ENCODE measurements around the gene FBLIM1.

Gene FBLIM1

GRCh38 chr1:15747378-15747777 is 11.2 kb upstream of the FBLIM1 start:
- in situ Hi-C loops (cut with MboI; ENCODE audit: low sequenced_read_pairs): no loop called here

GRCh38 chr1:15748264-15748663 is 10.3 kb upstream of the FBLIM1 start:
- in situ Hi-C loops (cut with MboI; ENCODE audit: low sequenced_read_pairs): no loop called here

DNA sequence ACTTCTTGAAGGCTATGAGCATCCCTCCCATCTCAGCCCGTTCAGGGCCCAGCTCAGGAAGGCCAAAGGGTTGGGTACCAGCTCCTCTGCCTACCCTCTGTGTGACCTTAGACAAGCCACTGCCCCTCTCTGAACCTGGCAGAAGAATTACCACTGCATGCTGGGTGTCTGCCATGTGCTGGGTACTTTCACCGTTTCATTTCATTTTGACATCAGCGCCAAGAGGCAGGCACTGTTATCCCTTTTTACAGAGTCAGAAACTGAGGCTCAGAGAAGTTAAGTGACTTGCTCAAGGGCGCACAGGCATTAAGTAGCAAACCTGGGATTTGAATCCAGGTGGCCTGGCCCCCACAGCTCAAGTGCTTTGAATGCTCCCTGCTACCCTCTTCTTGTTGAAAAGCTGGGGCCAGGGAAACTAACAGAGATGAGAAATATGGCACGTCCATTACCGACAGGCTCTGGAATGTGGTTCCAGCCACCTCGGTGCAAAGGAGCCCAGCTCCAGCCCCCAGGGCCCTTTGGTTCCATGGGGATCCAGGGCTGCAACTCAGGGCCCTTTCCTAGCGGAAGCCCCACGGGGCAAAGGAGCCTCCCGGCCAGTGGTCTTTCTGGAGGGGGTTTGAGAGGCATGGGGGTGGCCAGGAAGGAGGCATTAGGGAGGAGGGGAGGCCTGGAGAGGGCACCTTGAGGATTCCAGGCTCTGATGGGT is 9.8 kb upstream of the FBLIM1 start:
- in situ Hi-C loops (cut with MboI; ENCODE audit: low sequenced_read_pairs): no loop called here

- in situ Hi-C loops (cut with MboI; ENCODE audit: low sequenced_read_pairs): no loop called here
These were observed 8.9 kb upstream of the FBLIM1 start for GRCh38 chr1:15749399-15750291.

DNA sequence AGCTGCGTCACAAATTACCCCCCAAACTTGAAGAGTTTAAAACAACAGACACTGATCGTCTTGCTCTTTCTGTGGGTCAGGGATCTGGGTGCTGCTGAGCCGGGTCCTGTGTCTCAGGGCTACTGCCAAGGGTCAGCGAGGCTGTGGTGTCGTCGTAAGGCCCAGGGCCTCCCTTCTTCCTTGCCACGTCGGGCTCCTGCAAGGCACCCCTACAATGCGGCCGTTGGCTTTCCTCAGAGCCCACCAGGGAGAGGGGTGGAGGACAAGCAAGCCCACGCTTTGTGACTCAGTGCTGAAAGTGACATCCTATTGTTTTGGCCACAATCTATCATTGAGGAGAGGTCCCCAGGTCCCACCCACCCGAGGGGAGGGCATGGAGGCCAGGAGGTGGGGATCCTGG is 7.7 kb upstream of the FBLIM1 start:
- in situ Hi-C loops (cut with MboI; ENCODE audit: low sequenced_read_pairs): no loop called here

GRCh38 chr1:15751717-15752116 is 6.9 kb upstream of the FBLIM1 start:
- in situ Hi-C loops (cut with MboI; ENCODE audit: low sequenced_read_pairs): no loop called here

DNA sequence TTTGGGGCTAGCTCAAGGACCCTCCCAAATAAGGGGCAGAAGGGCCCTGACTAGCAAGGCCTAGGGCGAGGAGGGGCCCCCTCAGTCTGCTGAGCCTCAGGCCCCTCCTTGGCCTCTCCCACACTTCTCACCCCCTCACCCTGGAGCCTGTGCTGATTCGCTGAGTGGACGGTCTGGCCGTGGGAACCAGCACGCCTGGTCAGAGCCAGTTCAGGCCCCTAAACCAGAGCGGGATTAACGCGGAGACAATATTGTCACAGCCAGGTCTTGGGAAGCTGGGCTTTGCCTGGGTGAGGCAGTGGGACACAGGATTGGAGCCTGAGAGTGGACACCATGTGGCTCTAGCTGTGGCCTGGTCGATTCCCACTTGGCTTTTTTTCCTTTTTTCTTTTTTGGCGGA is 4.8 kb upstream of the FBLIM1 start:
- in situ Hi-C loops (cut with MboI; ENCODE audit: low sequenced_read_pairs): no loop called here

- in situ Hi-C loops (cut with MboI; ENCODE audit: low sequenced_read_pairs): no loop called here
These were observed 3.5 kb upstream of the FBLIM1 start for GRCh38 chr1:15755021-15755645.

DNA sequence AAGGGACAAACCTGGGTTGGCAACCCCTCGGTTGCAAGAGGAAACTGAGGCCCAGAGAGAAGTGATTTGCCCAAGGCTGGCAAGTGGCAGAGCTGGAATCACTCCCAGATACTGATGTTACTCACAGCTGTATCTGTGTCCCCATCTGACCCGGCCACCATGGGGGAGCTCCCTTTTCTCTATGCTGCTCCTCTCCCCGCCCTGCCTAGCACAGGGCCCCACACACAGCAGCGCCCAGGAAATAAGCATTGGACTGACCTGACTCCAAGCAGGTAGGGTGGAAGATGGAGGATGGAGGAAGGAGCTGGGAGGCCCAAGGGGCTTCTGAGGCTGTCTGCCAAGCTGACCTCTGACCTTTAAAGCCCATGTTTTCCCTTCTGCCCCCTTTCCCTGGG is 3.0 kb upstream of the FBLIM1 start:
- in situ Hi-C loops (cut with MboI; ENCODE audit: low sequenced_read_pairs): no loop called here

GRCh38 chr1:15756143-15757015 is 2.2 kb upstream of the FBLIM1 start:
- in situ Hi-C loops (cut with MboI; ENCODE audit: low sequenced_read_pairs): no loop called here

DNA sequence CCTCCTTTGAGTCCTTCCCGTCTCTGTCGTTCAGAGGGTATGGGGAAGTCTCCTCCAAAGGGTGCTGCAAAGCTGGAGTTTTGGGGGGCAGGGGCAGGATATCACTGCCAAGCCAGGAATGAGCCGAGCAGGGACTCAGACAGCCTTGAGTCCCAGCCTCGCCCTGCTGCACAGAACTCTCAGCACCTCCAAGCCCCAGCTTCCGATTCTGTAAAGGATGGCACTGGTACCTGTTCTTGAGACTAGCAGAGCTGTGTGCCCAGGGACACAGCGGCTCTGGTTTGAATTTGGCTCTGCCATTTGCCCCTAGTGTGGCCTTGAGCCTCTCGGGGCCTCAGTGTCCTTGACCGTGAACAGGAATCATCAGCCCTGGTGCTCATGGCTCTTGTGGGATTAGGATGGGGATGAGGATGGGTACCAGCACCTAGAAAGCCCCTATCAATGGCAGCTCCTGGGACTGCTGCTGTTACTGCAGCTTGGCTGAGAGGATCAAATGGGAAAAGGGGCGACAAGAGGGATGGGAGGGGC is 1.5 kb upstream of the FBLIM1 start:
- in situ Hi-C loops (cut with MboI; ENCODE audit: low sequenced_read_pairs): no loop called here

DNA sequence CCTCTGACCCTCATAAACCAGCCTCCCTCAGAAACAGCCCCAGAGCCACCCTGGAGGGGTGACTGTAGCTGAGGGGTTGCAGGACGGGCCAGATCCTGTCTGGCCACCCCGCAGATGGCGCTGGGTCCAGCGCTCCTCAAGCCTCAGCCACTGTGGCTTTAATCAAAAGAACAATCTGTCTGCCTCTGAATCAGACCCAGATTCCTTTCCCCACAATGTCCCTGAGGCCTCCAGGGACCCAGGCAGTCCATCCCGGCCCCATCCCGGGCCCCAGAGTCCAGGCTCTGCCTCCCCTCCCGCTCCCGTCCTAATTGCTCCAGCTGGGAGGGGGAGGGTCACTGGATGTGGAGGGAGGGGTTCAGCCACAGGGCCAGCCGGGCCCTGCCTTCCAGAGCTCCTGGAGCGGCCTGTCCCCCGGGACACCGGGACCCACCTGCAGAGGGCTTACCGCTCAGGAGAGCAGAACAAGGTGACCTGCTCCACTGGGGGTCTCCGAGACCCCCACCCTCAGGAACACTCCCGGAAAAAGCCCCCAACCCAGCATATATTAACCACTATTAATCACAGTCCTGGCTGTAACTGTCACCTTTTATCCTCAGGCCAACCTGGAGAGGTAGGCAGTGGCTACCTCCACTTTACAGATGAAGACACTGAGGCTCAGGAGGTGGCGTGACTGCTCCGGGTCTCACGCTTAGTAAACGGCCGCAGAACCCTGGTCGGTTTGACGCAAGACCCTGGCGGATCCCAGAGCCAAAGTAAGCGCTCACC is 836 bp upstream of the FBLIM1 start:
- in situ Hi-C loops (cut with MboI; ENCODE audit: low sequenced_read_pairs): no loop called here

DNA sequence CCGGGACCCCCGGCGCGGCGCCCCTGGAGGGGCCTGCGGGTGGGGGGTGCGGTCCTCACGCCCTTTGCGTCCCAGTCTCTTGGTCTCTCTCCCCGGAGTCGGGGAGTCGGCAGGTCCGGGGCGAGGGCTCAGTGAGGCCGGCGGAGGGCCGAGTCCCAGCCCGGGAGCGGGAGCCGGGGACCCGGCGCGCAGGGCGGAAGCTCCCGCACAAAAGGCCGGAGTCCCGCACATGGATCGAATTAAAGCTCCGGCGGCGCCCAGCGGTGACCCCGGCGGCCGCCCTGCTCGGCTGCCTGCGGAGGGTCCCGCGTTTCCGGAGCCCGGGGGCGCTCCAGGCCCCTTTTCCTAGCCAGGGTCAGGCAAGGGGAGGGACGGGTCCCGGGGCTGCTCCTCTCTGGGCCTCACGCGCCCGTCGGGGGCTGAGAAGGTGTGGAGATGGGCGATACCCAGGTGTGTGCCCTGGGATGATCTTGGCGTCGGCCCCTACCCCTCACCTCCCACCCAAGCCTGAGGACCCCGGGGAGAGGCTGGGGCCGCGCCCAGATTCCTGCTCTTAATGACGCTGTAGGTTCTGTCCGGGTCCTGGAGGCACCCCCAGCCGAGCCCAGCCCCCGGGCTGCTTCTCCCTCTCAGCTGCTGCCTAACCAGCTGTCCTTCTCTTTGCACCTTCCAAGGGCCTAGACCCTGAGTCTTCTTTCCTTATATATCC is 512 bp downstream of the FBLIM1 start:
- in situ Hi-C loops (cut with MboI; ENCODE audit: low sequenced_read_pairs): no loop called here

GRCh38 chr1:15760520-15761211 is 2.1 kb downstream of the FBLIM1 start:
- in situ Hi-C loops (cut with MboI; ENCODE audit: low sequenced_read_pairs): no loop called here

GRCh38 chr1:15761366-15762128 is 3.0 kb downstream of the FBLIM1 start:
- in situ Hi-C loops (cut with MboI; ENCODE audit: low sequenced_read_pairs): no loop called here

GRCh38 chr1:15762546-15762945 is 4.0 kb downstream of the FBLIM1 start:
- in situ Hi-C loops (cut with MboI; ENCODE audit: low sequenced_read_pairs): no loop called here

DNA sequence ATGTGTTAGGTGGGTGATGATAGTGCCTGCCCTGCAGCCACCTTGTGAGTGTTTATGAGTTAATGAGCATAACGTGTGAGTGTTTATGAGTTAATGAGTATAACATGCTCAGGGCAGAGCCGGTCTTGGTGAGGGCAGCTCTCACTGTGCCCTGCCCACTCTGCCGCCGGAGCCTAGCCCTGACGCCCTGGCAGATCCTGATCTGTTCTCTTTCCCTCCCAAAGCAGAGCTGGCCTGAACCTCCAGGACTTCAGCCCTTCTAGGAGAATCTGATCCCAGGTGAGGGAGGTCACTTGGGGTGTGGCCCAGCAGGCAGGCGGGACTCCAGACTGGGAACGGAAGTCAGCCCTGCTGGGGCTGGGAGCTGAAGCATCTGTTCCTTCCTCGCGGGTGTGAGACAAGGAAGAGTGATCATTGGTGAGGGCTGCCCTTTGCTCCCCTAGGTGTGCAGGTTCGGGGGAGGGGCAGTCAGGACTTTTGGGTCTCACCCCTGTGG is 5.7 kb downstream of the FBLIM1 start:
- in situ Hi-C loops (cut with MboI; ENCODE audit: low sequenced_read_pairs): no loop called here

DNA sequence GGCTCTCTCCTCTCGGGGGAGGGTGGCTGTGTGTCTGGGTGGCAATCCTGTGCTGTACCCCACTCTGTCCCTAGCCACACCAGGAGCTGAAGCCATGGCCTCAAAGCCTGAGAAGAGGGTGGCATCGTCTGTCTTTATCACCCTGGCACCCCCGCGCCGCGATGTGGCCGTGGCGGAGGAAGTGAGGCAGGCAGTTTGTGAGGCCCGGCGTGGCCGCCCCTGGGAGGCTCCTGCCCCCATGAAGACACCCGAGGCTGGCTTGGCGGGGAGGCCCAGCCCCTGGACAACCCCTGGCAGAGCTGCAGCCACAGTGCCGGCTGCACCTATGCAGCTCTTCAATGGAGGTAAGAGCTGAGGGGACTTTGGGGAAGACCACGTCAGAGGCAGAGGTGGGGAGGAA is 6.3 kb downstream of the FBLIM1 start:
- in situ Hi-C loops (cut with MboI; ENCODE audit: low sequenced_read_pairs): no loop called here
